ENCODE measurements around the gene PDILT. TPM values are rescaled to one million over a fixed set of nuclear protein-coding genes. Genes with fewer than 3 reads are reported as not detected.
A peak's percentile ranks its signal among the peaks of the same experiment; 100 is the strongest.

The PDILT gene
- total RNA-seq, 1 donor from 2014 or later: not detected

DNA sequence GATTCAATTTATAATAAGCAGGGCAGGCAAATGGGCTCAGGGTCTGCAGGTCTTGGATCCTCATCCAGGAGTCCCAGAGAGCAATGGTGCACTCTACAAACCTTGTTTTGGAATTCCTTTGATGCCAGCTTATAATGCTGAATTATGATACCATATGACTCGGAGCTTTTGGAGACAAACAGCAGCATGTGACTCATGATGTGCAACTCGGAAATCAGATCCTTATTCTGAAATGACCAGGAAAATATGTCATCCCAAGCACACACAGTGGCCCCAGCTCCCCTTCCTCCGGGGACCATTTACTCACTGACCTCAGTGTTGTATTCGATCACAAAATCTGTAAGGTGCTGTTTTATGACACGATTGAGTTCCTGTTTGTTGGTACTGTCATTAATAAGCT, 31.8 kb downstream of the PDILT start:
- H3K27ac Mint-ChIP-seq: no peak overlapping the region
- H3K27me3 Mint-ChIP-seq: peaks cover 31% of the 10 kb centered on the region
- no peaks in the 10 kb centered on the region for H3K9me3 Mint-ChIP-seq
- no peaks in the 10 kb centered on the region for H3K4me1 Mint-ChIP-seq (ENCODE audit: unreplicated experiment)
- no peak for DNase-seq (ENCODE audit: extremely low spot score, unreplicated experiment)
- TF ChIP-seq, protein P1, sequence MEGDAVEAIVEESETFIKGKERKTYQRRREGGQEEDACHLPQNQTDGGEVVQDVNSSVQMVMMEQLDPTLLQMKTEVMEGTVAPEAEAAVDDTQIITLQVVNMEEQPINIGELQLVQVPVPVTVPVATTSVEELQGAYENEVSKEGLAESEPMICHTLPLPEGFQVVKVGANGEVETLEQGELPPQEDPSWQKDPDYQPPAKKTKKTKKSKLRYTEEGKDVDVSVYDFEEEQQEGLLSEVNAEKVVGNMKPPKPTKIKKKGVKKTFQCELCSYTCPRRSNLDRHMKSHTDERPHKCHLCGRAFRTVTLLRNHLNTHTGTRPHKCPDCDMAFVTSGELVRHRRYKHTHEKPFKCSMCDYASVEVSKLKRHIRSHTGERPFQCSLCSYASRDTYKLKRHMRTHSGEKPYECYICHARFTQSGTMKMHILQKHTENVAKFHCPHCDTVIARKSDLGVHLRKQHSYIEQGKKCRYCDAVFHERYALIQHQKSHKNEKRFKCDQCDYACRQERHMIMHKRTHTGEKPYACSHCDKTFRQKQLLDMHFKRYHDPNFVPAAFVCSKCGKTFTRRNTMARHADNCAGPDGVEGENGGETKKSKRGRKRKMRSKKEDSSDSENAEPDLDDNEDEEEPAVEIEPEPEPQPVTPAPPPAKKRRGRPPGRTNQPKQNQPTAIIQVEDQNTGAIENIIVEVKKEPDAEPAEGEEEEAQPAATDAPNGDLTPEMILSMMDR (conservative IDR thresholded peaks at IDR 0.05): no peak
- H3K36me3 Mint-ChIP-seq: no peaks in the 10 kb centered on the region
- no peak overlapping the region for H3K4me3 Mint-ChIP-seq

DNA sequence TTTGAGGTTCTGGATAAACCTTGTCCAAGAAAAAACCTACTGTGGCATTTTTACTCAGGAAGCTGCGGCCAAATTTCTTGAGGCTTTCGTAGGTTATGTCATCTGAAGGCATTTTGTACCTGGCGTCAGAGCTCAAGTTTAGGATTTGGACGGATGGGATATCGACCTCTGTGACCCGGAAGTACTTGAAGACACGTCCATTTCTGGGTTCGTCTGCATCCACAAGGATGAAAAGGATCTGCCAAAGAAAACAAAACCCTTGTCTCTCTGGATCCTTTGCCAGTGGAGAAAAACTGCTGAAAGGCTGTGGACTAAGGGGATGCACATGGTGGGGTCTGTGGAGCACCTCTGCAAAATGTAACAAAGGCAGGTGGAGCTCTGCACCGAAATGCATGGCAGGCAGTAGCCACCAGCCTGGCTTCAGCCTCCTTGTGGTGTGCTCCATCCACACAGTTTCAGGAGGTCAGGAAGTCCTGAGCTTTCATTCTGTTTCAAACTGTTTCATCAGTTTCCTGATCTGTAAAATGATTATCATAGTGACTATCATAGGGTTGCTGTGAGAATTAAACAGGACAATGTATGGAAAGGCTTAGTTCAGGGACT, 35.0 kb downstream of the PDILT start:
- Mint-ChIP-seq H3K9me3 (no peaks in the 10 kb centered on the region), H3K36me3 (no peaks in the 10 kb centered on the region), H3K27ac (no peak overlapping the region), H3K27me3 (peaks cover 34% of the 10 kb centered on the region), H3K4me1 (ENCODE audit: unreplicated experiment) (no peaks in the 10 kb centered on the region), H3K4me3 (no peak overlapping the region)
- TF ChIP-seq, protein P1 (conservative IDR thresholded peaks at IDR 0.05): no peak
- DNase-seq (ENCODE audit: extremely low spot score, unreplicated experiment): no peak

DNA sequence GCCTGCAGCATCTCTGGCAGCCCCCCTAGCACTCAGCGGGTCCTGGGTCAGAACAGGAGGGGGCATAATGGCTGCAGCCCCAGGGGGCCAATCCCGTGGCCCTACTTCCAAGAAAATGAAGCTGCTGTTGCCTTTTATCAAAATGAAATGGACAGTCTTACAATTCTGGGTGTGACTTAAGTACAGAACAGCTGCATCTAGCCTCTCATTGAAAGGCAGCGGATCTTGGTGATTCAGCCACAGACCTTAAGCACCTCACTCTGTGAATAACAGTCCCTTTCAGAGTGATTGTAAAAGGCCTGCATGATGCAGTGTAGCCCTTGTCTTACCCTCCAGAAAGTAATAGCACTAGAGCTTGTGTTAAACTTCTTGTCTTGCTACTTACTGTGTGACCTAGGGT, 40.5 kb downstream of the PDILT start:
- no peak for DNase-seq (ENCODE audit: extremely low spot score, unreplicated experiment)
- Mint-ChIP-seq H3K27me3 (peaks cover 38% of the 10 kb centered on the region), H3K36me3 (no peaks in the 10 kb centered on the region), H3K4me3 (no peak overlapping the region), H3K9me3 (no peaks in the 10 kb centered on the region), H3K4me1 (ENCODE audit: unreplicated experiment) (no peaks in the 10 kb centered on the region), H3K27ac (no peak overlapping the region)
- TF ChIP-seq, protein P1 (conservative IDR thresholded peaks at IDR 0.05): no peak

DNA sequence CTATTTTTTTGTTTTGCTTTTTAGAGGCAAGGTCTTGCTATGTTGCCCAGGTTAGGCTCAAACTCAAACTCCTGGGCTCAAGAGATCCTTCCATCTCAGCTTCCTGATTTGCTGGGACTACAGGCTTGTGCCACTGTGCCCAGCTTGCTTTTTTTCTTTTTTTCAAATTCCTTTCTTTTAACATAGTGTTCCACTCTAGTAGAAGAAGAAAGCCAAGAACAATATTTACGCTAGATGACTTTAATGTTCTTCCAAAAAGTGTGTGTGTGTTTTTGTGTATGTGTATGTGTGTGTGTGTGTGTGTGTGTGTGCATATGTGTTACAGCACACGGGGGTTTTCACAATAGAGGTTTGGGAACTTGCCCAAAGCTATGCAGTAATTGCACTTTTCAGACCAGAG, 41.3 kb downstream of the PDILT start:
- TF ChIP-seq, protein P1 (conservative IDR thresholded peaks at IDR 0.05): no peak
- Mint-ChIP-seq H3K27me3 (peaks cover 37% of the 10 kb centered on the region), H3K9me3 (no peaks in the 10 kb centered on the region), H3K4me3 (no peak overlapping the region), H3K4me1 (ENCODE audit: unreplicated experiment) (no peaks in the 10 kb centered on the region), H3K36me3 (no peaks in the 10 kb centered on the region), H3K27ac (no peak overlapping the region)
- no peak for DNase-seq (ENCODE audit: extremely low spot score, unreplicated experiment)

DNA sequence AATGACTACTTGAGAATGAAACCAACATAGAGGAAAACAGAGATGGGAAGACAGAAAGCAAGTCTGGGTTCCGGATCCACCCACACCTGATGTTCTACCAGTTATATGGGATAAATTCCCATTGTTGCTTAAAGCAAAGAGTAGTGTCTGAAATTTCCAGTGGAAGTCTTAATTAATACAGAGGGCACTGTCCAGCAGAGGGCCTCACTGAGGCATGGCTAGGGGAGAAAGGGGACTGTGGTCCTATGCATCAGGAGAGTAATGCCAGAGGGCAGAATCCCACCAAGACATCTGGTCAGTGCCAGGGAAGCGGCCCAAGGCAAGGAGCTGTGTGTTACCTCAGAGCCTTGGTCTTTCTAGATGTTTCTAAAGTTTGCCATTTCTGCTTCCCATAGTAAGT, 44.5 kb downstream of the PDILT start:
- no peaks in the 10 kb centered on the region for H3K36me3 Mint-ChIP-seq
- DNase-seq (ENCODE audit: extremely low spot score, unreplicated experiment): no peak
- H3K9me3 Mint-ChIP-seq: no peaks in the 10 kb centered on the region
- TF ChIP-seq, protein P1 (conservative IDR thresholded peaks at IDR 0.05): peak; percentile 63
- peaks cover 31% of the 10 kb centered on the region for H3K27me3 Mint-ChIP-seq
- no peaks in the 10 kb centered on the region for H3K4me1 Mint-ChIP-seq (ENCODE audit: unreplicated experiment)
- H3K4me3 Mint-ChIP-seq: no peak overlapping the region
- H3K27ac Mint-ChIP-seq: no peak overlapping the region

Data from type B pancreatic cell (in vitro differentiated cells).